Body of pancreas (tissue), 4 donors: Measurements from ENCODE around the gene PSMC1. TPM values are rescaled to one million over a fixed set of nuclear protein-coding genes. Genes with fewer than 3 reads are reported as not detected.

ENCODE experiments used
- ATAC-seq: fragments of 150-250 bp; one replicate; pipeline ENCODE4 v1.9.1; 2016
- DNase-seq, 4 donors: peaks; one replicate each; pipeline ENCODE4 v3.0.0-alpha.2; 2019
- H3K27ac ChIP-seq, 4 donors: fragments of 200-600 bp; sonication (generic); 1 replicate in 3 of 4; 2 replicates in 1 of 4; pipeline versions ENCODE4 v1.5.1 to v1.6.1; 2016 to 2019; ENCODE audit warnings: mild to moderate bottlenecking in 1 of 4, mixed read lengths in 1 of 4, moderate library complexity in 1 of 4
- H3K27me3 ChIP-seq, 2 donors: fragments of 200-600 bp; sonication (generic); one replicate each; pipeline ENCODE4 v1.6.0; 2016; ENCODE audit warnings: mild to moderate bottlenecking in 1 of 2
- H3K36me3 ChIP-seq, 2 donors: fragments of 200-600 bp; sonication (generic); replicated peaks in 1 of 2; 2 replicates each; pipeline ENCODE4 v1.5.1; 2016; ENCODE audit warnings: low read depth in 2 of 2; ENCODE audit not compliant: insufficient read depth in 1 of 2
- H3K4me1 ChIP-seq: fragments of 200-600 bp; sonication (generic); one replicate; pipeline ENCODE4 v1.6.0; 2016
- H3K4me3 ChIP-seq, 2 donors: fragments of 200-600 bp; sonication (generic); 1 replicate in 1 of 2; 2 replicates in 1 of 2; pipeline ENCODE4 v1.5.1; 2016 to 2019
- H3K9me3 ChIP-seq, 3 donors: fragments of 200-600 bp; sonication (generic); 1 replicate in 2 of 3; 2 replicates in 1 of 3; pipeline ENCODE4 v1.5.1; 2016
- CTCF ChIP-seq, 7 experiments: fragments of 450-650 bp in 4 of 7; fragments of 200-600 bp in 3 of 7; sonication (generic) in 3 of 7; IDR thresholded peaks; one replicate each; pipeline ENCODE4 v1.5.1; 2016 to 2019; ENCODE audit warnings: antibody characterized with exemption in 7 of 7
- POLR2A ChIP-seq, 3 donors: fragments of 450-650 bp; IDR thresholded peaks; one replicate each; pipeline ENCODE4 v1.6.1; 2016; ENCODE audit warnings: antibody characterized with exemption in 3 of 3, mild to moderate bottlenecking in 2 of 3
- WGBS, 2 donors: methylation state at CpG; one replicate each; pipeline ENCODE4 v1.1.5; 2017; 5-methylcytosine and 5-hydroxymethylcytosine counted together
- intact Hi-C: fragments of 100-400 bp; cut with DNase I; formaldehyde crosslinking; loops from one replicate; pipeline ENCODE4 v1.15.1; 2023
- total RNA-seq, 2 donors: library from RNA; depleted of rRNA; stranded (reverse); fragments of >200 nt; gene quantifications; one replicate each; pipeline ENCODE4 v1.1.0, GENCODE V29; 2016

The PSMC1 gene
- total RNA-seq, 2 donors from 2014 or later = 25.7 to 49.0 TPM

- intact Hi-C loops = no loop called here
- DNase-seq = no peak
- Histone ChIP-seq H3K27me3 (no peaks in the 10 kb centered on the region), H3K4me1 (no peaks in the 10 kb centered on the region), H3K9me3 (no peaks in the 10 kb centered on the region), H3K36me3 (peaks cover 25 to 46% of the 10 kb centered on the region in 2 donors), H3K4me3 (no peak overlapping the region), H3K27ac (no peak overlapping the region)
- 88 to 89% methylated on average over 4 of the region's 4 CpGs for WGBS, 2 donors
- TF ChIP-seq POLR2A (IDR thresholded peaks at IDR 0.05) (no peak), CTCF (IDR thresholded peaks at IDR 0.05) (no peak)
- no peak for ATAC-seq
These were observed 12.1 kb downstream of the PSMC1 start for GRCh38 chr14:90268420-90268819.

- 70 to 86% methylated on average over 10 of the region's 10 CpGs for WGBS, 2 donors
- no peaks in the 10 kb centered on the region for H3K9me3 ChIP-seq
- no peak for ATAC-seq
- intact Hi-C loops = no loop called here
- H3K27ac ChIP-seq = no peak overlapping the region
- H3K27me3 ChIP-seq = no peaks in the 10 kb centered on the region
- H3K36me3 ChIP-seq = peaks cover 14 to 36% of the 10 kb centered on the region in 2 donors
- TF ChIP-seq POLR2A (IDR thresholded peaks at IDR 0.05) (no peak), CTCF (IDR thresholded peaks at IDR 0.05) (no peak)
- no peak overlapping the region for H3K4me3 ChIP-seq
- peak in 1 of 4 donors; percentile 23 for DNase-seq
- H3K4me1 ChIP-seq = no peaks in the 10 kb centered on the region
These were observed 16.2 kb downstream of the PSMC1 start for GRCh38 chr14:90272523-90272922.

- ATAC-seq (no peak), DNase-seq (no peak)
- TF ChIP-seq POLR2A (IDR thresholded peaks at IDR 0.05) (no peak), CTCF (IDR thresholded peaks at IDR 0.05) (no peak)
- Histone ChIP-seq H3K4me3 (no peak overlapping the region), H3K27ac (no peak overlapping the region), H3K27me3 (no peaks in the 10 kb centered on the region), H3K36me3 (peaks cover 12 to 32% of the 10 kb centered on the region in 2 donors), H3K9me3 (no peaks in the 10 kb centered on the region), H3K4me1 (no peaks in the 10 kb centered on the region)
- WGBS, 2 donors = 61 to 65% methylated on average over 8 of the region's 8 CpGs
- intact Hi-C loops = no loop called here
These were observed 17.2 kb downstream of the PSMC1 start for GRCh38 chr14:90273532-90273931.

- 74 to 78% methylated on average over 9 of the region's 9 CpGs for WGBS, 2 donors
- intact Hi-C loops = no loop called here
These were observed 17.7 kb downstream of the PSMC1 start for GRCh38 chr14:90274019-90274418.

More at GRCh38 chr14:90274019-90274418, 17.7 kb downstream of the PSMC1 start:
- Histone ChIP-seq H3K27me3 (no peaks in the 10 kb centered on the region), H3K27ac (no peak overlapping the region), H3K36me3 (peaks cover 8 to 32% of the 10 kb centered on the region in 2 donors), H3K4me3 (no peak overlapping the region), H3K9me3 (no peaks in the 10 kb centered on the region), H3K4me1 (no peaks in the 10 kb centered on the region)
- TF ChIP-seq POLR2A (IDR thresholded peaks at IDR 0.05) = no peak
- peak in 1 of 7 experiments; percentile 5 for TF ChIP-seq CTCF (IDR thresholded peaks at IDR 0.05)
- ATAC-seq (peak; percentile 25), DNase-seq (no peak)
